ENCODE measurements around the gene RICTOR.

DNA sequence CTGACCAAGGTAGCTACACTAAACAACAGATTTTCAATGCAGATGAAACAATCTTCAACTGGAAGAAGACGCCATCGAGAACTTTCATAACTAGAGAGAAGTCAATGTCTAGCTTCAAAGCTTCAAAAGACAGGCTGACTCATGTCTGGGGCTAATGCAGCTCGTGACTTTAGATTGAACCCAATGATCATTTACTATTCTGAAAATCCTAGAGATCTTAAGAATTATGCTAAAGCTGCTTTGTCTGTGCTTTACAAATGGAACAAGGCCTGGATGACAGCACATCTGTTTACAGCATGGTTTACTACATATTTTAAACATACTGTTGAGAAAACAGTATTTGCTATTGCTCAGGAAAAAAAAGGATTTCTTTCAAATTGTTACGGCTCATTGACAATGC lies 54.9 kb downstream of the RICTOR start:
- TF ChIP-seq, protein P1, sequence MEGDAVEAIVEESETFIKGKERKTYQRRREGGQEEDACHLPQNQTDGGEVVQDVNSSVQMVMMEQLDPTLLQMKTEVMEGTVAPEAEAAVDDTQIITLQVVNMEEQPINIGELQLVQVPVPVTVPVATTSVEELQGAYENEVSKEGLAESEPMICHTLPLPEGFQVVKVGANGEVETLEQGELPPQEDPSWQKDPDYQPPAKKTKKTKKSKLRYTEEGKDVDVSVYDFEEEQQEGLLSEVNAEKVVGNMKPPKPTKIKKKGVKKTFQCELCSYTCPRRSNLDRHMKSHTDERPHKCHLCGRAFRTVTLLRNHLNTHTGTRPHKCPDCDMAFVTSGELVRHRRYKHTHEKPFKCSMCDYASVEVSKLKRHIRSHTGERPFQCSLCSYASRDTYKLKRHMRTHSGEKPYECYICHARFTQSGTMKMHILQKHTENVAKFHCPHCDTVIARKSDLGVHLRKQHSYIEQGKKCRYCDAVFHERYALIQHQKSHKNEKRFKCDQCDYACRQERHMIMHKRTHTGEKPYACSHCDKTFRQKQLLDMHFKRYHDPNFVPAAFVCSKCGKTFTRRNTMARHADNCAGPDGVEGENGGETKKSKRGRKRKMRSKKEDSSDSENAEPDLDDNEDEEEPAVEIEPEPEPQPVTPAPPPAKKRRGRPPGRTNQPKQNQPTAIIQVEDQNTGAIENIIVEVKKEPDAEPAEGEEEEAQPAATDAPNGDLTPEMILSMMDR (IDR thresholded peaks at IDR 0.05), result no peak
- no peak for TF ChIP-seq POLR2AphosphoS5 (IDR thresholded peaks at IDR 0.05)
- TF ChIP-seq POLR2A (IDR thresholded peaks at IDR 0.05), result no peak
